Endothelial cell of umbilical vein (primary cell): ENCODE results near the gene IL4R. TPM values are rescaled to one million over a fixed set of nuclear protein-coding genes. Genes with fewer than 3 reads are reported as not detected.
A peak's percentile ranks its signal among the peaks of the same experiment; 100 is the strongest.

Experiments
- BruUV-seq: library from RNA; stranded (reverse); fragments of 400-500 nt; replicated peaks from 2 replicates; lab custom pipeline; 2021; lab: Mats Ljungman, UMichigan
- CTCF ChIA-PET: fragments of 300-600, 350-600 bp; sonication (Branson Sonifier 250); formaldehyde crosslinking; loops from one replicate; lab custom pipeline; 2021; ENCODE audit warnings: antibody characterized with exemption, inconsistent platforms; lab: Charles Lee
- POLR2A ChIA-PET: fragments of 300-600, 350-600 bp; sonication (Branson Sonifier 250); formaldehyde crosslinking; loops from one replicate; lab custom pipeline; 2021; ENCODE audit warnings: antibody characterized with exemption, inconsistent platforms; lab: Charles Lee
- DNase-seq: peaks from one replicate; pipeline ENCODE4 v3.0.0-alpha.2; 2011; ENCODE audit warnings: low read depth, low spot score
- FAIRE-seq: peaks from 2 replicates; lab custom pipeline; 2011; peaks lifted over from hg19 to GRCh38; lab: Jason Lieb, UNC
- H2AFZ ChIP-seq: 2 replicates; pipeline ENCODE4 v1.6.0; 2012; ENCODE audit warnings: low read depth, low read length, control low read depth, inconsistent platforms
- H3K27ac ChIP-seq: 2 replicates; pipeline ENCODE4 v1.5.1; 2011; ENCODE audit warnings: low read depth, mild to moderate bottlenecking, control low read depth, low read length, moderate library complexity; ENCODE audit not compliant: insufficient read depth
- H3K27me3 ChIP-seq, 2 experiments: 2 replicates each; pipeline versions ENCODE4 v1.6.0 to v1.6.1; 2011; ENCODE audit warnings: low read length in 2 of 2, mixed read lengths in 1 of 2; ENCODE audit not compliant: control insufficient read depth in 2 of 2, insufficient read depth in 2 of 2
- H3K36me3 ChIP-seq, 2 experiments: 2 replicates in 1 of 2; 3 replicates in 1 of 2; pipeline ENCODE4 v1.5.1; 2011; ENCODE audit warnings: low read length in 2 of 2, mild to moderate bottlenecking in 1 of 2, moderate library complexity in 1 of 2; ENCODE audit not compliant: control insufficient read depth in 2 of 2, insufficient read depth in 2 of 2; ENCODE audit errors: extremely low read depth in 1 of 2
- H3K4me1 ChIP-seq: 3 replicates; pipeline ENCODE4 v1.5.1; 2011; ENCODE audit warnings: mild to moderate bottlenecking, low read length; ENCODE audit not compliant: control insufficient read depth, insufficient read depth; ENCODE audit errors: extremely low read depth
- H3K4me2 ChIP-seq: 2 replicates; pipeline ENCODE4 v1.6.1; 2011; ENCODE audit warnings: low read length, control low read depth, mixed read lengths; ENCODE audit not compliant: insufficient read depth
- H3K4me3 ChIP-seq, 3 experiments: fragments of 200-600 bp in 1 of 3; sonication (generic), shearing (Covaris generic) in 1 of 3; replicated peaks in 1 of 3; 2 replicates each; pipeline ENCODE4 v1.5.1; 2011 to 2016; ENCODE audit warnings: control low read depth in 3 of 3, low read length in 3 of 3, mild to moderate bottlenecking in 2 of 3, inconsistent platforms in 1 of 3, low read depth in 1 of 3, moderate library complexity in 1 of 3; ENCODE audit not compliant: insufficient read depth in 1 of 3
- H3K79me2 ChIP-seq: 2 replicates; pipeline ENCODE4 v1.6.0; 2012; ENCODE audit warnings: low read length, inconsistent platforms; ENCODE audit not compliant: control insufficient read depth, insufficient read depth
- H3K9ac ChIP-seq: replicated peaks from 2 replicates; pipeline ENCODE3; 2011; ENCODE audit warnings: low read length, control low read depth; ENCODE audit not compliant: insufficient read depth; ENCODE audit errors: extremely low read depth
- H3K9me1 ChIP-seq: replicated peaks from 3 replicates; pipeline ENCODE4 v1.6.0; 2011; ENCODE audit warnings: mild to moderate bottlenecking, low read length; ENCODE audit not compliant: control insufficient read depth, insufficient read depth; ENCODE audit errors: extremely low read depth
- H3K9me3 ChIP-seq: replicated peaks from 2 replicates; pipeline ENCODE4 v1.5.1; 2012; ENCODE audit warnings: low read length, inconsistent platforms; ENCODE audit not compliant: control insufficient read depth, insufficient read depth
- H4K20me1 ChIP-seq: replicated peaks from 2 replicates; pipeline ENCODE3; 2011; ENCODE audit warnings: mild to moderate bottlenecking, low read length; ENCODE audit not compliant: control insufficient read depth, insufficient read depth; ENCODE audit errors: extremely low read depth
- EZH2 ChIP-seq: IDR thresholded peaks from 2 replicates; pipeline ENCODE4 v1.6.1; 2012; ENCODE audit warnings: borderline replicate concordance, low read depth, mild to moderate bottlenecking, moderate library complexity, low read length, inconsistent platforms; ENCODE audit not compliant: severe bottlenecking
- FOS ChIP-seq: IDR thresholded peaks from 2 replicates; pipeline ENCODE4 v1.6.1; 2011; ENCODE audit warnings: mild to moderate bottlenecking, low read length, moderate library complexity, borderline replicate concordance; ENCODE audit not compliant: insufficient read depth
- GATA2 ChIP-seq: IDR thresholded peaks from 2 replicates; pipeline ENCODE4 v1.7.0; 2011; ENCODE audit warnings: low read depth, mild to moderate bottlenecking, moderate library complexity, mixed read lengths, low read length; ENCODE audit not compliant: insufficient read length, insufficient read depth
- JUN ChIP-seq: IDR thresholded peaks from 2 replicates; pipeline ENCODE4 v1.6.1; 2011; ENCODE audit warnings: borderline replicate concordance, low read depth; ENCODE audit not compliant: insufficient read length, insufficient read depth
- MYC ChIP-seq: IDR thresholded peaks from one replicate; pipeline ENCODE4 v1.6.1; 2011; ENCODE audit warnings: mild to moderate bottlenecking, low read depth, low read length
- POLR2A ChIP-seq: IDR thresholded peaks from 2 replicates; pipeline ENCODE4 v1.6.1; 2012; ENCODE audit warnings: low read depth, mild to moderate bottlenecking, control low read depth, low read length
- dilution Hi-C: fragments of 300-500 bp; cut with MboI; formaldehyde crosslinking; loops from one replicate; pipeline ENCODE4 v1.15.0; 2019; ENCODE audit warnings: low sequenced_read_pairs; ENCODE audit not compliant: extremely low pct_ligation_motif_present
- intact Hi-C: fragments of 100-400 bp; cut with micrococcal nuclease; formaldehyde crosslinking; loops from one replicate; pipeline ENCODE4 v1.10.0; 2022
- polyA plus RNA-seq, 4 experiments: library from polyadenylated mRNA; depleted of rRNA in 3 of 4; stranded (reverse) in 3 of 4; unstranded in 1 of 4; fragments of >200 nt; gene quantifications; 2 replicates each; pipeline versions ENCODE4 v1.2.1 to v1.2.3, GENCODE V29; 2011 to 2012; ENCODE audit warnings: missing spikeins in 1 of 4
- total RNA-seq: library from RNA; stranded (reverse); gene quantifications from 2 replicates; pipeline ENCODE4 v1.2.3, GENCODE V29; 2021
- TF ChIP-seq, protein P1 (sequence below): IDR thresholded peaks from 2 replicates; pipeline ENCODE4 v1.6.1; 2011; ENCODE audit not compliant: insufficient read depth, insufficient read length

Gene IL4R
- total and polyA plus RNA-seq, 2 donors (not counting 3 experiments of a cell fraction or from before 2014, with no cell fraction given) = 138 to 139 TPM

DNA sequence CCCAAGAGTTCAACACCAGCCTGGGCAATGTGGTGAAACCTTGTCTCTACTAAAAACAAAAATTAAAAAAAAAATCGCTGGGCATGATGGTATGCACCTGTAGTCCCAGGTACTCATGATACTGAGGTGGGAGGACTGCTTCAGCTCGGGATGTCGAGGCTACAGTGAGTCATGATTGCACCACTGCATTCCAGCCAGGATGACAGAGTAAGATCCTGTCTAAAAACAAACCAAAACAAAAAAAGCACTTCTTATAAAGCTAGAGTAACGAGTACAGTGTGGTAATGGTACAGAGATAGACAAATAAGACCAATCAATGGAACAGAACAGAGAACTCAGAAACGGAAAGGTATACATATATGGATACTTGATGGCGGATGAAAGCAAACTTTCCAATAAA lies 49.6 kb upstream of the IL4R start:
- no peaks in the 10 kb centered on the region for H3K27me3 ChIP-seq
- no peaks in the 10 kb centered on the region for H3K9me1 ChIP-seq
- DNase-seq = peak; percentile 50
- TF ChIP-seq FOS (peak; percentile 63), MYC (no peak), JUN (peak; percentile 61)
- BruUV-seq = no TSS peak
- H3K4me1 ChIP-seq = peaks cover 31% of the 10 kb centered on the region
- H3K9ac ChIP-seq = no peak overlapping the region
- no peak overlapping the region for H3K4me2 ChIP-seq
- dilution Hi-C loops = no loop called here
- no peak for FAIRE-seq
- no peaks in the 10 kb centered on the region for H3K9me3 ChIP-seq
- H3K4me3 ChIP-seq = no peak overlapping the region
- no peak overlapping the region for H2AFZ ChIP-seq
- no peaks in the 10 kb centered on the region for H3K36me3 ChIP-seq
- H3K27ac ChIP-seq = no peak overlapping the region
- CTCF ChIA-PET = interaction anchor here (0.7 to 1.1 kb wide), 2 partner anchors 16 to 85 kb away, joined by 3 read pairs; no protein-coding TSS in a partner anchor
- H3K79me2 ChIP-seq = no peaks in the 10 kb centered on the region
- no peaks in the 10 kb centered on the region for H4K20me1 ChIP-seq
- POLR2A ChIA-PET = no interaction called here
- intact Hi-C loops = loop anchor here (1.0 kb wide), 1 partner anchor 49 kb away; the partner anchor contains the start of gene IL4R

DNA sequence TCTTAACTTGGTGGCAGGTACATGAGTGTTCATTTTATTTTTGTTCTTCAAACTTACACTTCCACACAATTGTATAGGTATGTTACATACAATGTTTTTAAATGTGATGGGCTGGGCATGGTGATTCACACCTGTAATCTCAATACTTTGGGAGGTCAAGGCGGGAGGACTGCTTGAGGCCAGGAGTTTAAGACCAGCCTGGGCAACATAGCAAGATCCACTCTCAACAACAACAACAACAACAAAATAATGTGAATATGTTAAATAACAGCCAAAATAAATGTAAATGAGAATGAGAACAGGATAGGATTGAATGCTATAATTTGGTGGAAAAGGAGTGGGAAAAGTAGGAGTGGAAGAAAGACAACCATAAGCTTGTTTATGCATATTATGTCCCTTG lies 47.8 kb upstream of the IL4R start:
- no peaks in the 10 kb centered on the region for H3K27me3 ChIP-seq
- CTCF ChIA-PET = interaction anchor here (1.0 kb wide), 1 partner anchor 12 kb away, joined by 3 read pairs; no protein-coding TSS in a partner anchor
- no peaks in the 10 kb centered on the region for H3K9me1 ChIP-seq
- H3K9me3 ChIP-seq = no peaks in the 10 kb centered on the region
- H3K4me1 ChIP-seq = peaks cover 16% of the 10 kb centered on the region
- POLR2A ChIA-PET = no interaction called here
- no peaks in the 10 kb centered on the region for H4K20me1 ChIP-seq
- TF ChIP-seq FOS (no peak), MYC (no peak), EZH2 (no peak), POLR2A (no peak), JUN (no peak), GATA2 (no peak)
- TF ChIP-seq, protein P1, sequence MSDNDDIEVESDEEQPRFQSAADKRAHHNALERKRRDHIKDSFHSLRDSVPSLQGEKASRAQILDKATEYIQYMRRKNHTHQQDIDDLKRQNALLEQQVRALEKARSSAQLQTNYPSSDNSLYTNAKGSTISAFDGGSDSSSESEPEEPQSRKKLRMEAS = no peak
- intact Hi-C loops = no loop called here
- H3K4me2 ChIP-seq = no peak overlapping the region
- no peaks in the 10 kb centered on the region for H3K79me2 ChIP-seq
- FAIRE-seq (no peak), DNase-seq (no peak)
- dilution Hi-C loops = no loop called here
- H2AFZ ChIP-seq = no peak overlapping the region
- BruUV-seq = no TSS peak
- no peak overlapping the region for H3K27ac ChIP-seq
- H3K36me3 ChIP-seq = no peaks in the 10 kb centered on the region
- no peak overlapping the region for H3K4me3 ChIP-seq
- no peak overlapping the region for H3K9ac ChIP-seq
